NCI-H748 (cell line): Measurements from ENCODE around the gene ASZ1.

Experiments
- DNase-seq: peaks from one replicate; lab custom pipeline; 2025; ENCODE audit not compliant: unreplicated experiment; lab: John Stamatoyannopoulos, UW

Gene ASZ1

GRCh38 chr7:117403737-117404136 lies 23.6 kb downstream of the ASZ1 start:
- DNase-seq = no peak

GRCh38 chr7:117402109-117402508 lies 25.2 kb downstream of the ASZ1 start:
- DNase-seq = peak; percentile 12

GRCh38 chr7:117401293-117402002 lies 25.8 kb downstream of the ASZ1 start:
- no peak for DNase-seq

GRCh38 chr7:117399820-117400422 lies 27.4 kb downstream of the ASZ1 start:
- DNase-seq = peak; percentile 30

- no peak for DNase-seq
Observed at GRCh38 chr7:117395743-117396142, 31.6 kb downstream of the ASZ1 start.

- DNase-seq = no peak
Observed at GRCh38 chr7:117393781-117394180, 33.5 kb downstream of the ASZ1 start.

- DNase-seq = no peak
Observed at GRCh38 chr7:117389871-117390270, 37.4 kb downstream of the ASZ1 start.

GRCh38 chr7:117386110-117386706 lies 41.1 kb downstream of the ASZ1 start:
- no peak for DNase-seq

GRCh38 chr7:117385363-117386109 lies 41.8 kb downstream of the ASZ1 start:
- DNase-seq = peak; percentile 20

GRCh38 chr7:117384688-117385362 lies 42.5 kb downstream of the ASZ1 start:
- no peak for DNase-seq

GRCh38 chr7:117383483-117384189 lies 43.7 kb downstream of the ASZ1 start:
- DNase-seq = no peak

- no peak for DNase-seq
Observed at GRCh38 chr7:117383046-117383445, 44.2 kb downstream of the ASZ1 start.

- DNase-seq = no peak
Observed at GRCh38 chr7:117381362-117381761, 45.9 kb downstream of the ASZ1 start.

- no peak for DNase-seq
Observed at GRCh38 chr7:117375380-117375779, 51.9 kb downstream of the ASZ1 start.

- DNase-seq = no peak
Observed at GRCh38 chr7:117372073-117372472, 55.2 kb downstream of the ASZ1 start.

- DNase-seq = no peak
Observed at GRCh38 chr7:117364339-117365080, 62.8 kb downstream of the ASZ1 start.

- no peak for DNase-seq
Observed at GRCh38 chr7:117362294-117362888, 64.9 kb downstream of the ASZ1 start.

GRCh38 chr7:117350027-117350426 lies 77.3 kb downstream of the ASZ1 start:
- no peak for DNase-seq

GRCh38 chr7:117349570-117349969 lies 77.7 kb downstream of the ASZ1 start:
- DNase-seq = no peak
